Measurements from ENCODE around the gene EPHA8. TPM values are rescaled to one million over a fixed set of nuclear protein-coding genes. Genes with fewer than 3 reads are reported as not detected.

Gene EPHA8
- total RNA-seq (2014; rRNA removed; shearing (Covaris generic)), result not detected in 2 replicates

GRCh38 chr1:22562584-22563583, at the start of gene EPHA8:
Gene EPHA8 (plus strand): TSS chr1:22563489. CDS start chr1:22563636, 147 bp downstream.
- DNase-seq (ENCODE audit: low spot score), result no peak

- DNase-seq (ENCODE audit: low spot score), result no peak
Measured at GRCh38 chr1:22516906-22517571, 46.2 kb upstream of the EPHA8 start.

GRCh38 chr1:22517956-22518355, 45.3 kb upstream of the EPHA8 start:
- no peak for DNase-seq (ENCODE audit: low spot score)

- no peak for DNase-seq (ENCODE audit: low spot score)
Measured at GRCh38 chr1:22518379-22518778, 44.9 kb upstream of the EPHA8 start.

- DNase-seq (ENCODE audit: low spot score), result no peak
Measured at GRCh38 chr1:22520871-22521270, 42.4 kb upstream of the EPHA8 start.

- no peak for DNase-seq (ENCODE audit: low spot score)
Measured at GRCh38 chr1:22521692-22522091, 41.6 kb upstream of the EPHA8 start.

GRCh38 chr1:22522221-22522743, 41.0 kb upstream of the EPHA8 start:
- no peak for DNase-seq (ENCODE audit: low spot score)

GRCh38 chr1:22524481-22524880, 38.8 kb upstream of the EPHA8 start:
- DNase-seq (ENCODE audit: low spot score), result no peak

GRCh38 chr1:22525211-22525610, 38.1 kb upstream of the EPHA8 start:
- DNase-seq (ENCODE audit: low spot score), result no peak

GRCh38 chr1:22525646-22526045, 37.6 kb upstream of the EPHA8 start:
- DNase-seq (ENCODE audit: low spot score), result no peak

- no peak for DNase-seq (ENCODE audit: low spot score)
Measured at GRCh38 chr1:22526098-22526497, 37.2 kb upstream of the EPHA8 start.

GRCh38 chr1:22526677-22527076, 36.6 kb upstream of the EPHA8 start:
- no peak for DNase-seq (ENCODE audit: low spot score)

- no peak for DNase-seq (ENCODE audit: low spot score)
Measured at GRCh38 chr1:22527122-22527521, 36.2 kb upstream of the EPHA8 start.

GRCh38 chr1:22527555-22528296, 35.6 kb upstream of the EPHA8 start:
- DNase-seq (ENCODE audit: low spot score), result no peak

- no peak for DNase-seq (ENCODE audit: low spot score)
Measured at GRCh38 chr1:22528451-22528850, 34.8 kb upstream of the EPHA8 start.

GRCh38 chr1:22529901-22530621, 33.2 kb upstream of the EPHA8 start:
- DNase-seq (ENCODE audit: low spot score), result no peak

- DNase-seq (ENCODE audit: low spot score), result no peak
Measured at GRCh38 chr1:22530715-22531114, 32.6 kb upstream of the EPHA8 start.

GRCh38 chr1:22531251-22531650, 32.0 kb upstream of the EPHA8 start:
- no peak for DNase-seq (ENCODE audit: low spot score)

GRCh38 chr1:22533244-22533895, 29.9 kb upstream of the EPHA8 start:
- DNase-seq (ENCODE audit: low spot score), result no peak

- no peak for DNase-seq (ENCODE audit: low spot score)
Measured at GRCh38 chr1:22534951-22535350, 28.3 kb upstream of the EPHA8 start.

GRCh38 chr1:22535399-22535798, 27.9 kb upstream of the EPHA8 start:
- DNase-seq (ENCODE audit: low spot score), result no peak
